Neuronal stem cell (in vitro differentiated cells): ENCODE results near the gene ZNF629.

ENCODE experiments used
- DNase-seq: peaks from one replicate; pipeline ENCODE4 v3.0.0-alpha.2; 2013; ENCODE audit warnings: low spot score
- H2AFZ ChIP-seq: one replicate; pipeline ENCODE4 v1.6.1; 2013; ENCODE audit warnings: mild to moderate bottlenecking, low read length, inconsistent platforms
- H2AK5ac ChIP-seq: 2 replicates; pipeline ENCODE4 v1.6.1; 2013; ENCODE audit warnings: low read depth, mild to moderate bottlenecking, inconsistent platforms, low read length, moderate library complexity, mixed read lengths
- H2BK120ac ChIP-seq: 2 replicates; pipeline ENCODE4 v1.6.1; 2013; ENCODE audit warnings: low read depth, mild to moderate bottlenecking, inconsistent platforms, low read length, moderate library complexity, mixed read lengths
- H2BK12ac ChIP-seq: one replicate; pipeline ENCODE4 v1.6.1; 2013; ENCODE audit warnings: low read length, inconsistent platforms
- H2BK15ac ChIP-seq: 2 replicates; pipeline ENCODE4 v1.6.1; 2013; ENCODE audit warnings: mild to moderate bottlenecking, low read length, inconsistent platforms, mixed read lengths
- H2BK5ac ChIP-seq: one replicate; pipeline ENCODE4 v1.6.1; 2013; ENCODE audit warnings: inconsistent platforms, mild to moderate bottlenecking, low read length, moderate library complexity
- H3K14ac ChIP-seq: one replicate; pipeline ENCODE4 v1.6.1; 2013; ENCODE audit warnings: low read length, inconsistent platforms
- H3K18ac ChIP-seq: 2 replicates; pipeline ENCODE4 v1.6.1; 2013; ENCODE audit warnings: low read length, inconsistent platforms
- H3K23ac ChIP-seq: 2 replicates; pipeline ENCODE4 v1.6.1; 2013; ENCODE audit warnings: low read depth, mild to moderate bottlenecking, mixed read lengths, low read length, inconsistent platforms; ENCODE audit not compliant: poor library complexity
- H3K27ac ChIP-seq: replicated peaks from 3 replicates; pipeline ENCODE4 v1.5.1; 2013; ENCODE audit warnings: low read length, inconsistent platforms
- H3K27me3 ChIP-seq, 3 experiments: 2 replicates each; pipeline ENCODE4 v1.6.1; 2013; ENCODE audit warnings: low read length in 3 of 3, mild to moderate bottlenecking in 2 of 3, inconsistent platforms in 1 of 3, low read depth in 1 of 3, mixed read lengths in 1 of 3, moderate library complexity in 1 of 3; ENCODE audit not compliant: control insufficient read depth in 3 of 3, insufficient read depth in 3 of 3
- H3K36me3 ChIP-seq, 2 donors: replicated peaks in 1 of 2; 2 replicates each; pipeline ENCODE4 v1.6.1; 2013; ENCODE audit warnings: low read length in 2 of 2; ENCODE audit not compliant: control insufficient read depth in 2 of 2, insufficient read depth in 2 of 2
- H3K4ac ChIP-seq: 2 replicates; pipeline ENCODE4 v1.6.1; 2013; ENCODE audit warnings: inconsistent platforms, mild to moderate bottlenecking, low read length, moderate library complexity
- H3K4me1 ChIP-seq, 2 donors: 1 replicate in 1 of 2; 2 replicates in 1 of 2; pipeline ENCODE4 v1.6.1; 2013; ENCODE audit warnings: low read length in 2 of 2, low read depth in 1 of 2; ENCODE audit not compliant: control insufficient read depth in 2 of 2, insufficient read depth in 1 of 2
- H3K4me2 ChIP-seq: one replicate; pipeline ENCODE4 v1.6.1; 2013; ENCODE audit warnings: mild to moderate bottlenecking, low read length, inconsistent platforms; ENCODE audit not compliant: insufficient read depth, poor library complexity, severe bottlenecking
- H3K4me3 ChIP-seq, 2 donors: 2 replicates each; pipeline ENCODE4 v1.5.1; 2013; ENCODE audit warnings: low read length in 2 of 2, mild to moderate bottlenecking in 2 of 2, inconsistent platforms in 1 of 2, moderate library complexity in 1 of 2
- H3K79me1 ChIP-seq: one replicate; pipeline ENCODE4 v1.6.1; 2013; ENCODE audit warnings: low read depth, mild to moderate bottlenecking, inconsistent platforms, low read length, moderate library complexity
- H3K9ac ChIP-seq: one replicate; pipeline ENCODE4 v1.6.1; 2013; ENCODE audit warnings: mild to moderate bottlenecking, low read depth, low read length, inconsistent platforms; ENCODE audit not compliant: poor library complexity
- H3K9me3 ChIP-seq, 2 donors: replicated peaks in 1 of 2; 2 replicates each; pipeline versions ENCODE3 to v1.6.1; 2013; ENCODE audit warnings: low read length in 2 of 2, mild to moderate bottlenecking in 2 of 2, inconsistent platforms in 1 of 2, low read depth in 1 of 2, mixed read lengths in 1 of 2, moderate library complexity in 1 of 2; ENCODE audit not compliant: control insufficient read depth in 2 of 2, insufficient read depth in 1 of 2
- H4K8ac ChIP-seq: one replicate; pipeline ENCODE4 v1.6.1; 2013; ENCODE audit warnings: low read depth, mild to moderate bottlenecking, inconsistent platforms, low read length, moderate library complexity
- H4K91ac ChIP-seq: one replicate; pipeline ENCODE4 v1.6.1; 2013; ENCODE audit warnings: low read length, low read depth, mild to moderate bottlenecking, inconsistent platforms; ENCODE audit not compliant: poor library complexity
- WGBS, 2 donors: extraction: QIAGEN DNeasy Blood & Tissue Kit; methylation state at CpG; one replicate each; pipeline ENCODE4 v1.1.7; 2013; ENCODE audit warnings: missing lambda C conversion rate in 2 of 2, mixed read lengths in 1 of 2; ENCODE audit not compliant: insufficient read length in 2 of 2, insufficient replicate concordance in 1 of 2; ENCODE audit errors: extremely low coverage in 2 of 2; 5-methylcytosine and 5-hydroxymethylcytosine counted together

The ZNF629 gene

DNA sequence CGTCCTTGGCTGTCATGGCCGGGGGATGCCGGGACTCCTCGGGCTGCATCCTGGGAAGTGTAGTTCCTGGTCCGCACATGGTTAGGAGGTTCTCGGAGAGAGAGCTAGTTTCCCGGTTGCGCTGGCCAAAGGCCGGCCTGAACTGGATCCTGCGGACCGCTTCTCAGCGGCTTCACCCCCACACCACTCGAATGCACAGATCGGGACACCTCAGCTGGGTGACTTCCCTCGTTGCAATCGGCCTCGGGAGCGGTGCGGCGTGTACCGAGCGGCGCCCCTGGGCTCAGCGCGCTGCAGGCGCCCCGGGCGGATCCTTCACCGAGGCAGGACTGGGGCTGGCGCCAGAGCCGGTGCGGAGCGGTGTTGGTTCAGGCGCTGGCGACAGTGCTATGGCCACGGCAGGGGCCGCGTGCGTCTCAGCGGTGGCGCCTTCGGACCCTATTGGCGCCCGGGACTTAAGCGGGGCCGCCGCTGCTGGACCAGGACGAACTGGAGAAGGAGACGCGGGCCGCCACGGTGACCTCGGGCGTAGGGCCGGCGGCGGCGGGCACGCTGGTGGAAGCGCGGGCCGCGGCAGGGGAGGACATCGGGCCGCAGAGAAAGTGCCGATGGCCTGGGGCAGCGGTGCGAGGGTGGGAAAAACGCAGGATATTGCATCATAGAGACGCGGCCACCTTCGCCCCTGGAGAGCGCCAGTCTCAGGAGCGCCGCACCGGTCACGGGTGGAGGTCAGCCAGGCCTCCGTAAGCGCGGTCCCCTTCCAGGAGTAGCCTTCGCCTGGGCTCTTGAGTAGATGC lies 11.4 kb downstream of the ZNF629 start:
- H3K27me3 ChIP-seq, result no peaks in the 10 kb centered on the region
- H2BK120ac ChIP-seq, result peak overlapping the region; percentile 47
- peaks cover 5% of the 10 kb centered on the region for H3K79me1 ChIP-seq
- peak overlapping the region; percentile 31 for H2BK15ac ChIP-seq
- H3K4ac ChIP-seq, result peak overlapping the region; percentile 70
- peak overlapping the region; percentile 96 for H3K4me2 ChIP-seq
- peak overlapping the region; percentile 81 for H3K27ac ChIP-seq
- peaks cover 12 to 18% of the 10 kb centered on the region in 2 donors for H3K4me1 ChIP-seq
- peak overlapping the region; percentile 82 for H2AK5ac ChIP-seq
- H3K9me3 ChIP-seq, result no peaks in the 10 kb centered on the region
- peak overlapping the region; percentile 72 for H2AFZ ChIP-seq
- no peak overlapping the region for H4K8ac ChIP-seq
- H3K36me3 ChIP-seq, result peaks cover 42 to 75% of the 10 kb centered on the region in 2 donors
- H2BK12ac ChIP-seq, result peak overlapping the region; percentile 61
- H3K23ac ChIP-seq, result peak overlapping the region; percentile 96
- peak overlapping the region; percentile 96 for H3K18ac ChIP-seq
- peak overlapping the region; percentile 97 for H3K14ac ChIP-seq
- peak overlapping the region; percentile 94 for H2BK5ac ChIP-seq
- DNase-seq, result peak; percentile 82
- peak overlapping the region; percentile 98 for H3K9ac ChIP-seq
- H4K91ac ChIP-seq, result no peak overlapping the region
- H3K4me3 ChIP-seq, result peak overlapping the region; percentile 78 to 95
- no CpG with 5 or more reads among the region's 81 CpGs for WGBS, 2 donors

GRCh38 chr16:30775131-30775391 lies 11.9 kb downstream of the ZNF629 start:
- peak overlapping the region; percentile 96 for H3K23ac ChIP-seq
- H4K8ac ChIP-seq, result no peak overlapping the region
- no peak overlapping the region for H2AK5ac ChIP-seq
- H3K9me3 ChIP-seq, result no peaks in the 10 kb centered on the region
- peak overlapping the region; percentile 96 for H3K4me2 ChIP-seq
- H3K4me3 ChIP-seq, result peak overlapping the region; percentile 23 to 78
- peak overlapping the region; percentile 19 for H3K27ac ChIP-seq
- H2AFZ ChIP-seq, result peak overlapping the region; percentile 72
- H2BK5ac ChIP-seq, result no peak overlapping the region
- H3K79me1 ChIP-seq, result peaks cover 5% of the 10 kb centered on the region
- peaks cover 12 to 18% of the 10 kb centered on the region in 2 donors for H3K4me1 ChIP-seq
- H4K91ac ChIP-seq, result no peak overlapping the region
- no peak overlapping the region for H2BK15ac ChIP-seq
- H2BK12ac ChIP-seq, result no peak overlapping the region
- H3K9ac ChIP-seq, result peak overlapping the region; percentile 66
- H3K14ac ChIP-seq, result no peak overlapping the region
- peaks cover 44 to 75% of the 10 kb centered on the region in 2 donors for H3K36me3 ChIP-seq
- no peaks in the 10 kb centered on the region for H3K27me3 ChIP-seq
- no peak overlapping the region for H2BK120ac ChIP-seq
- H3K4ac ChIP-seq, result no peak overlapping the region
- WGBS, 2 donors, result no CpG with 5 or more reads among the region's 15 CpGs
- DNase-seq, result no peak
- H3K18ac ChIP-seq, result no peak overlapping the region

- H4K91ac ChIP-seq, result no peak overlapping the region
- no peak overlapping the region for H2BK15ac ChIP-seq
- H3K4me2 ChIP-seq, result peak overlapping the region; percentile 96
- H3K36me3 ChIP-seq, result peaks cover 45 to 75% of the 10 kb centered on the region in 2 donors
- H2BK12ac ChIP-seq, result no peak overlapping the region
- peak overlapping the region; percentile 19 for H3K27ac ChIP-seq
- WGBS, 2 donors, result no CpG with 5 or more reads among the region's 8 CpGs
- no peak overlapping the region for H2AK5ac ChIP-seq
- peak overlapping the region; percentile 96 for H3K23ac ChIP-seq
- H3K4me3 ChIP-seq, result peak overlapping the region; percentile 23 to 78
- H3K14ac ChIP-seq, result no peak overlapping the region
- H3K18ac ChIP-seq, result no peak overlapping the region
- H3K9ac ChIP-seq, result peak overlapping the region; percentile 66
- no peak overlapping the region for H2BK120ac ChIP-seq
- no peak overlapping the region for H2BK5ac ChIP-seq
- H3K4ac ChIP-seq, result no peak overlapping the region
- no peaks in the 10 kb centered on the region for H3K9me3 ChIP-seq
- no peak for DNase-seq
- H3K27me3 ChIP-seq, result no peaks in the 10 kb centered on the region
- H4K8ac ChIP-seq, result no peak overlapping the region
- H3K79me1 ChIP-seq, result peaks cover 5% of the 10 kb centered on the region
- H3K4me1 ChIP-seq, result peaks cover 12 to 18% of the 10 kb centered on the region in 2 donors
- H2AFZ ChIP-seq, result peak overlapping the region; percentile 72
Measured at GRCh38 chr16:30774367-30775130, 12.5 kb downstream of the ZNF629 start.

- H3K36me3 ChIP-seq, result peaks cover 52 to 75% of the 10 kb centered on the region in 2 donors
Measured at GRCh38 chr16:30773826-30774225, 13.2 kb downstream of the ZNF629 start.

More at GRCh38 chr16:30773826-30774225, 13.2 kb downstream of the ZNF629 start:
- no peak overlapping the region for H2BK5ac ChIP-seq
- H3K27me3 ChIP-seq, result no peaks in the 10 kb centered on the region
- H3K4me2 ChIP-seq, result no peak overlapping the region
- H2BK12ac ChIP-seq, result no peak overlapping the region
- H4K8ac ChIP-seq, result no peak overlapping the region
- WGBS, 2 donors, result no CpG with 5 or more reads among the region's 14 CpGs
- no peak overlapping the region for H4K91ac ChIP-seq
- H3K18ac ChIP-seq, result no peak overlapping the region
- H3K4me1 ChIP-seq, result peaks cover 10 to 16% of the 10 kb centered on the region in 2 donors
- H3K27ac ChIP-seq, result no peak overlapping the region
- no peak overlapping the region for H2AK5ac ChIP-seq
- H2BK120ac ChIP-seq, result no peak overlapping the region
- H3K14ac ChIP-seq, result no peak overlapping the region
- DNase-seq, result no peak
- H2AFZ ChIP-seq, result no peak overlapping the region
- H2BK15ac ChIP-seq, result no peak overlapping the region
- H3K79me1 ChIP-seq, result peaks cover 7% of the 10 kb centered on the region
- H3K4me3 ChIP-seq, result no peak overlapping the region
- H3K4ac ChIP-seq, result no peak overlapping the region
- H3K9me3 ChIP-seq, result no peaks in the 10 kb centered on the region
- H3K23ac ChIP-seq, result no peak overlapping the region
- no peak overlapping the region for H3K9ac ChIP-seq
